Muscle of back (tissue), 11 donors: ENCODE results near the gene NEDD4L. TPM values are rescaled to one million over a fixed set of nuclear protein-coding genes. Genes with fewer than 3 reads are reported as not detected.
A peak's percentile ranks its signal among the peaks of the same experiment; 100 is the strongest.

Experiments
- DNase-seq, 3 donors: peaks; one replicate each; pipeline versions ENCODE4 v3.0.0 to v3.0.0-alpha.2; 2013
- polyA plus RNA-seq, 10 donors: library from polyadenylated mRNA; unstranded; fragments of 120-200 nt; gene quantifications; one replicate each; pipeline ENCODE4 v1.2.1, GENCODE V29; 2013; ENCODE audit not compliant: insufficient read length in 10 of 10

The NEDD4L gene
- polyA plus RNA-seq, 10 donors: 24.0 to 46.5 (median 33.6) TPM

DNA sequence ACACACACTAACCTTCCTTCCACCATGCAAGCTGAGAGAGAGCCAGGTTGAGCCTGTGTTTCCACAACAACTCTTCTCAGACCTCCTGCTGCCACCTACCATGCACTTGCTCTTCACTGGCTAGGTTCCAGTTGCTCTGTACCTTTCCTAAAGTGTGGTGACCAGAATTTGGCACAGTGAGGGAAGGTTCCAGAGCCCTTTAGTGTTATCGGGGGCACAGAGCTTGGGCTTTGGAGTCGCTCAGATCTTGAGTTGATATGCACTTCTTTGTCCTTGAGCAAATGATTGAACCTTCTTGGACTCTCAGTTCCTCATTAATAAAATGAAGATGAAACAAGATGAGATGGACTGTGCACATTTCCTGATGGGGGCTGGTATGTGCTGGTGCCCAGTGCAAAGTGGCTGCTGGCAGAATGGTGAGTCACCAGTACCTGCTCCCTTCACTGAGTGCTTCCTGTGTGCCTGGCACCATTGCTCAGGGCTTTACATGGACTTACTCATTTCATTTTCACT lies 47.1 kb downstream of the NEDD4L start:
- DNase-seq: no peak

DNA sequence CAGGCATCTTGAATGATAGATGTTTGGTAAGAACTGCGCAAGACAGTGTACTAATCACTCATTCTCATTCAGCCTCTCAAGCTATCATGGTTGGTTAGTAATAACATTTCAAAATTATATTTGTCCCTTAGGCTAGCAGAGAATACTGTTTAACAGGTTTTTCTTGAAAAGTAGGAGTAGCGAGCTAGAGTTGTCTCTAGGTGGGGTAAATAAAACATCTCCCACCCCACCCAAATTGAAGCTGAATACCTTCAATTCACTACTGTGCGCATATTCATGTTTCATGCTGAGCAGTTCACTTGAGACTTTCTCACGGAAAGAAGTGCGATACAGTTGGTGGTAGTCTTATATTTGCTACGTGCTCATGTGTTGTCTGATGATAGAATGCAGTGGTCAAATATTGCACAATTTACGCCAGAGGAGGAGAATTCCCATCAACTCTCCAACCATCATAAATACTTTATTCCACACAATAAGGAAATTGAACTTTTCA lies 49.3 kb downstream of the NEDD4L start:
- DNase-seq: no peak

DNA sequence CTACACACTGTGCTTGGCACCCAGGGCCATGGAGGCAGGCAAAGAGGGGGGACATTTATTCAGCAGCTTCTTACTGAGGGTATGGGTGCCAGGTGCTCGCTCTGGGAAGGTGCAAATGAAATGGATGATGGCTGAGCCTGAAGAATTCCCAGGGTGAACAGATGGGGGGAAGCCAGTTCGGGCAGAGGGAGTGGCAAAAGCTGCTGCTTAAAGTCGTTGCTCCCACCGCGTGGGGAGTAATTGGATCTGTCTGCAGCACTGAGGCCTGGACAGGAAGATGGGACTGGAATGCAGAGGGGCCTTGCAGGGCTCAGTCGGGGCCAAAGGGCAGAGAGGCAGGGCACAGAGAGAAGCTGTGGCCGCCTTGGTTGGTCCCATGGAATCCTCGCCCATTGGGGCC lies 51.2 kb downstream of the NEDD4L start:
- DNase-seq: no peak

DNA sequence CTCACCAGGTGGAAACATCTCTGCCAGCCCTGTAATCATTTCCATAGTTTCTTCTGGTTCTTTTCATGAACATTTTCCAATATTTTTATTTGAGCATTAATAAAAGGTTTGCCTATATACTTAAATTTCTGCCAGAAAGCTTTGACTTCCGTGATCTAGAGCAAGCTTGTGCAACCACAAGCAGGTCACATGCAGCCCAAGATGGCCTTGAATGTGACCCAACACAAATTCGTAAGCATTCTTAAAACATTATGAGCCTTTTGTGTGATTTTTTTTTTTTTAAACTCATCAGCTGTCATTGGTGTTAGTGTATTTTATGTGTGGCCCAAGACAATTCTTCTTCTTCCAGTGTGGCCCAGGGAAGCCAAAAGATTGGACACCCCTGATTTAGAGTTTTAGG lies 51.6 kb downstream of the NEDD4L start:
- DNase-seq: no peak

DNA sequence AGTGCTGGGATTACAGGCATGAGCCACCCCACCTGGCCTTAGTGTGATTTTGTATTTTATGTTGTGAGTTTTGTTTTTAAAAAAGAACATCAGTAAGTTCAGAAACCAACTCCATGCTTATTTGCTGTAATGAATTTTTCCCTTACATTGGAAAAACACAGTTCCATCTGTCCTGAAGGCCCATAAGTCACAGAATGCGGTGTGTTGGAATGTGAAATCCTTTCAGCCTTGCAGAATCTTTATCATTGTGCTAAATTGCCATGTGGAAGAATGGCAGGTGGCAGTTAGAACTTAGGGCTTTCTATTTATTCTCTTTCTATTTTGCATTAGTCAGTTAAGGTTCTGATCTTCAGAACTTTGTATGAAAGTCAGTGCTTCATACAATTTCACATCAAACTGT lies 52.6 kb downstream of the NEDD4L start:
- no peak for DNase-seq

DNA sequence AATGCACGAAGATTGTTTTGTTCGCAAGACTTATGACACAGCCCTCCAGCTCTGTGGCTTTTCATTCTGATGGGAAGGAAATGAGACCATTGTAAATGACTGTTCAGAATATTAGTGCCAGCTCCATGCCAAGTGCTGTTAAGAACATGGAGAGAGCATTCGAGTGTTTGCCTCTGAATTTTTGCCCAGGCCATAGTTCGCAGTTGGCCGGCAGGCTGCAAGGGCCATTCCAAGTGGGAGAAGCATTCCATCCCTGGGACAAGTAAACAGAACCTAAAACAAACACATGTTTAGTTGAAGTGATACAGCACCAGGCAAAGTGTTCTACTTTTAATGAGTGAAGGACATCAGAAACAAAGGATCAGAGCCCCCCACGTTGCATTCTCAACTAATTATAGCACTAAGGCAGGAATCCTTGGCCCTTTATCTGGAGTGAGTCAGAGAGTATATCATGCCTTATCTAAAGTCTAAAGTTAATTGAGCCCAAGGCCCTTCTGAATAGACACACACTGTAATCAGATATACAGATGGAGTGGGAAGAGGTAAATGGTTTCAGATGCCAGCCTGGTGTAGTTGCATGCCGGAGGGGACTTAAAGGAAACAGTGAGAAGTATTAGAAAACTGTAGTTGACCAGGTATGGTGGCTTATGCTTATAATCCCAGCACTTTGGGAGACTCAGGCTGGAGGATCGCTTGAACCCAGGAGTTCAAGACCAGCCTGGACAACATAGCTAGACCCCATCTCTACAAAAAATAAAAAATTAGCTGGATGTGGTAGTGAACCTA lies 53.3 kb downstream of the NEDD4L start:
- no peak for DNase-seq

DNA sequence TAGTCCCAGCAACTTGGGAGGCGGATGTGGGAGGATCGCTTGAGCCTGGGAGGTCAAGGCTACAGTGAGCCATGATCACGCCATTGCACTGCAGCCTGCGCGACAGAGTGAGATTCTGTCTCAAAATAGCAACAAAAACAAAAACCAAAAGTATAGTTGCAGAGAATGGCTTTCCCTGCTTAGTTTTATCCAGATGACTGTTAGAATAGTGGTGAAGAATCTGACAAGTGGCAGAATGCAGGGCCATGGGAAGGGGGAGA lies 53.8 kb downstream of the NEDD4L start:
- no peak for DNase-seq

DNA sequence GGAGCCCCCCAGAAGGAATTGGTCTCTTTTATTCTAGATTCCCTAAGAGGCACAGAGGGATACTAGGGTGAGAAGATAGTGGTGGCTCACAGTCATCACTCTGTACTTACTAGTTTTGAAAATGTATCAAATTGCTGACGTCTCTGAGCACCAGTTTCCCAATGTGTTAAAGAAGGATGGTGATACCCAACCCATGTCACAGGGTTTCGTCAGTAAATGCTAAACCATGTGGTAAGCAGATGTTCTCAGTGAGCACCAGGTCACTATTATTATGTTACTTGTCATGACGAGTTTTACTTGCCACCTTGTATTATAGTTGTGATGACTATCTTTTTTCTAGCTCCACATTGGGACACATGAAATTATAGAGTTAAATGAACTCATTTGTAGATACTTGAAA lies 54.7 kb downstream of the NEDD4L start:
- DNase-seq: no peak

DNA sequence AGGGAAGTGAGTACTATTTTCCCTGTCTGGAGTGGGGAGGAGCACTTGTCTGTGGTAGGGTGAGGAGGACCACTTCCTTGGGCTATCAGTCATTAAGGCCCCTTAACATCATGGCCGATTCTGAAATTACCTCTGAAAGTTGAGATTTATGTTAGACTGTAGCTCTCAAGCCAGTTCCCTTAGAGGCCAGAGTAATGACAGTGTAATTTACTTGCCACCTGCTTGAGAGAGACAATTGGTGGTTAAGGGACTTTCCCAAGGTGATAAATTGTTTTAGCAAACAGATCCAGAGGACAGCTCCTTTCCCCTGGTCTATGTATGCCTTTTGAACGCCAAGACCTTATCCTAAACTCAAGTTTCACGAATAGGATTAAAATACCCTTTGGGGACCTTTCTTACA lies 56.1 kb downstream of the NEDD4L start:
- no peak for DNase-seq

DNA sequence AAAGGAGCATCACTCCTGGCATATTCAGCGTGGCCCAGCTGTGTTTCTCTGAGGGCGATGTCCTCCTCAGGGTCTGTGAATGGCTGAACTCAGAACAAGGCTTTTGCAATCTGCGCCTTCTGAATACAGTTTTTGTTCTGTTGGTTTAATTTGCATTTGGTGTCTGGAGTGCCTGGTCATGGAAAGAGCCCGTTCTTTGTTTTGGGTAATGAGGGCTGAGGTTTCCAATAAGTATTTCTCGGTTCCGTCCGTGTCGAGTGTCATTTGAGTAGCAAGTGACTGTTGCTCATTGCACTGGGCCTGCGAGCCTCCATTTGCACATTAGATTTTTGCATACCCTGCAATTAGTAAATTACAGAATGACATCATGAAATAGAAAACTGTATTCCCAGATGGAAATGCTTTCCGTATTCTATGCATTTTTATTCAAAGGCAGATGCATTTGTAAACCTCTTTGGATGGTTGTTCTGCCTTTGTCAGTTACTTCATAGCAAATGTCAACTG lies 57.3 kb downstream of the NEDD4L start:
- DNase-seq: no peak

DNA sequence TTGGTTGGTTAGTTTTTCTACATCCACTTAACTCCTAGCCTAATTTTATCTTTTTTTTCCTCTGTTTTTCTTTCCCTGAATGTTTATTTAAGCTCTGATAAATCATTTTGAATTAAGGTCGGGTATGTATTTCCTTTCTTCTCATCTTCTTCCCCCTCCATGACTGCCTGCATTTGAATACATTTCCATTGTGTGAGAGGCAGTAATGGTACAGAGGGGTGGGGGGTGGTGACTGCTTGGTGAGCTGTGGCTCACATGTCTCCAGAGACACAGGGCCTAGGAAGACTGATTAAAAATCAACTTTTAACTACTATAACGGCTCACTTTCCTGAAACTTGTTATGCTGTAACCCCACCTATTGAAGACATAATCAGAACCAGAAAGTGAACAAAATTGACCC lies 58.0 kb downstream of the NEDD4L start:
- DNase-seq: no peak

DNA sequence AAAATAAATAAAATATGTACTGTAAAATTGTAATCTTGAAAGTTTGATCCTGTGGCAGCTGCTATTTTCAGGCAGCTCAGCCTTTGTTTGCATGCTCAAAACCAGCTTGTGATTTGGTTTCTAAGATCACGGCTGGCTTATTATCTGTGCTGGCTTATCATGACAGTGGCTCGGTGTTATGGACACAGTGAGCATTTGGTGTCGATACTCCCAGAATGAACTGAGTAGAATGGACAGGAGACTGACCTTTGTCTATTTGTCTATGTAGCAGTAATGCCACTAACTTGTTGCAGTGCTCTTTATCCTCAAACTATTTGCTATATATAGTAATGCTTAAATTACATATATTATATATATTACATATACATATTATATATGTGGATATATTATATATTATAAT lies 58.8 kb downstream of the NEDD4L start:
- no peak for DNase-seq

DNA sequence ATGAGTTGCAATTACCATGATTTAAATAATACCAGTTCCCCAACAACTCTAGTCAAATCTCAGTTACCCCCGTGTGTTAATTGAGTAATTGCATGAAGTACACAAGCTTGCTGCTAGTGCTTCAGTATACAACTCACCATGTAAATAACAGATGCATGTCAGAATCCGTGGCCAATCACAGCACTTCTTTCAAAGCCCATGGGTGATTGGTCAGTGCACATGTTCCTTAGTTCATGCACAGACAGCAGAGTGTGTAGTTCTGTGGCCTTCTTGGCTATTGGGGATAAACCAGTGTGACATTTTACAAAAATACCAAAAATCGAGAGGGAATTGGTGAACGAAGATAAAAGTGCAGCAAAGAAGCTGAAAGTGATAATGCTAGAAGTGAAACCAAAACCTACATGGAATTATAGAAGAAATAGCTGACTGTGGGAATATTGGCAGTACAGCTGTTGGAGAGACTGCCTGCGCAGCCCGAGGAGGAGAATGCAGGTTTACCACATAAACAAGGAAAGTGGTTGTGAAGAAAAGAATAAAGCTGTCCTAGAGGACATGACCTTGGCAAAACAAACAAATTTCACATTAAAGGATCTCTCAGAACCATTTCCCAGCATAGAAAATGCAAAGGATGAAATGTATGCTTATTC lies 59.4 kb downstream of the NEDD4L start:
- DNase-seq: peak in 1 of 3 donors; percentile 22

DNA sequence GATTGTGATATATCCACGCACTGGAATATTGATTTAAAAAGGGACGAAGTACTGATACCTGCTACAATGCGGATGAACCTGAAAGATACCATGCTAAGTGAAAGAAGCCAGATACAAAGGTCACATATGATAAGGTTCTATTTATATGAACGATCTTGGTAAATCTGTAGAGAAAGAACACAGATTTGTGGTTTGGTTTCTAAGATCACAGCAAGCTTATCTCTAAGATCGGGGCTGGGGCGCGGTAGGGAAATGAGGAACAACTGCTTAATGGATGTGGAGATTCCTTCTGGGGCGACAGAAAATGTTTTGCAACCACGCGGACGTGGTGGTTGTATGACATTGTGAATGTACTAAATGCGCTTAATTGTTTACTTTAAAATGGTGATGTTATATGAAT lies 60.1 kb downstream of the NEDD4L start:
- no peak for DNase-seq

DNA sequence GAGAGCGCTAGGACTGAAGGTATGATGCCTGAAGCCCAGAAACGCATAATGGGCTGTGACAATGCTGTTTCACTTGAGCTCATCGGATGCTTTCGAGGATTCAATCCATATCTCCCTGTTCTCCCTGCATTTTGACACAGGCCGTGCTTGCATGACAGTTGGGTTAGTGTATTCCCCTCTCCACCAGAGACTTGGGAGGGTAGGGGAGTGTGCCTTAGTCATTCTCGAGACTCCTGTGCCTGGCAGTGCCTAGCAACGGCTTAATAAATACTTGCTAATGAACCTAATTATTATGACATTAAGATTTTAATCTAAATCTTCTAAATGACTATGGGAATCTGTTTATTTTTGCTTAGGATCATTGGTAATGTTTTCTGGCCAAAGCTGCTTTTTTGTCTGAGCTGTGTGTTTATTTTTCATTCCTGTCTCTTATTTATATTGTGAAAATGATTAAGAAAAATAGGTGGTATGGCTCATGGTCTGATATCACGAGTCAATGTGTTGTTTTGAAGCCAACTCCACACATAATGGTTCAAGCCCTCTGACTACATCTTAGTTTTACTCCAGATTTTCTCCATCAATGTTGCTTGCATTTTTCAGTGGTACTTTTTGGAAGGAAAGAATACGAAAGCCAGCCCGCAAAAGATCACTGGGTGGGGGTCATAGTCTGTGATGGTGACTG lies 61.3 kb downstream of the NEDD4L start:
- no peak for DNase-seq

DNA sequence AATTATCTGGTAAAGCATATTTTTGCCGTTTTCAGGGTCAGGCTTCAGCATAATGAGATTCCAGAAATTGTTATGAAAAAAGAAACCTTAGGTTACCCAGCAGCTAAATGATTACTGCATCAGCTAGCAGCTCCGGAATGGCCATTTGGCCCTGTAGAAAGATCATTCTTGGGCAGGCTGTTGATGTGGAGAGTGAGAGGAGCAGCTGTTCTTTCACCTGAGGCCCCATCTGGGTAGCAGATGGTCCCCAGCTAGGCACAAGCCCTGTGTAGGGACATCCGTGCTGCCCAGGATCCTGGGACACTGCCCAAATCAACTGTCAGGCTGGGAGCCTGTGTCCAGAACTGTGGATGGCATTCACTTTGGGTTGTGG lies 61.8 kb downstream of the NEDD4L start:
- no peak for DNase-seq

DNA sequence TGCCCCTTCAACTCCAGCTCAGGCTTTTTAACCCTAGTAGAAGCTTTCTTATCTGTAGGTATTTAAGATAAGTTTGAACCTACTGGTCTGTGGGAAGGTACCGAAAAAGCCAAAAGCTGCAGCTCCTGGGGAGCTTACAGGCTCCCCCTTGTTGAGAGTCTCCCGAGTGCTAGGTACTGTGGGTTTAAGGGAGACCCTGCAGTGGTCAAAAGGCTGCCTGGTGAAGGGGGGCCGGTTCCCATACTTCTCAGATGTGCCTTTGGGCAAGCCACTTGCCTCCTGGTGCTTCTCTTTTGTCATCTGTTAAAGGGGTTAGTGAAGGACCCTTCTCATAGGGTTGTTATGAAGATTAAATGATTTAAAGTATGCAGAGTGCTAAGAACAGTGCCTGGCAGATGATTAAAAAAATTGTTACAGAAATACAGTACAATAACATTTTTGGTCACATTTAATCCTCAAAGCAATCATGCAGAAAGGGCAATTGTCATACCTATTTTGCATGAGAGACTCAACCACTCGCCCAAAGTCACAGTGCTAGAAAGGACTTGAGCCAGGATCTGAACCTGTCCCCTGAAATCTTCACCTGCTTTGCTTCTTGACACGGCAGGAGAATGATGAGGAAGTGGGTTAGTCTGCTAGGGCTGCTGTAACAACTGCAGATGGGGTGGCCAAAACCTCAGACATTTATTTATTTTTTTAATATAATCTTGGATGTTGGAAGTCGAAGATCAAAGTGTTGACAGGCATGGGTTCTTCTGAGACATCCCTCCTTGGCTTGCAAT lies 62.5 kb downstream of the NEDD4L start:
- no peak for DNase-seq

DNA sequence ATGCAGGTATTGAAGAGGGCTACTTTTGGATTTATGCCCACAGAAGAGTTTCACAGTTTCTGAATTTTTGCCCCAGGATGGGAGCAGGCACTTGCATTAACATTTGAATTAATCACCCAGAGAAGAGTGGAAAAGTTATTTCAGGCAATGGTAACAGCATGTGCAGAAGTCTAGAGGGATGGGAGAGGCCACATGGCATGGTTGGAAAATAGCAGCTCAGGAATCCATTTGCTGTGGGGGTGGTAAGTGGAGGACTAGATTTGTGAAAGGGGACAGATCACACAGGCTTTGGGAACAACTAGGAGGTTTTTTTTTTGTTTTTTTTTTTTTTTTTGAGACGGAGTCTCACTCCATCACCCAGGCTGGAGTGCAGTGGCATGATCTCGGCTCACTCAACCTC lies 65.2 kb downstream of the NEDD4L start:
- DNase-seq: no peak

DNA sequence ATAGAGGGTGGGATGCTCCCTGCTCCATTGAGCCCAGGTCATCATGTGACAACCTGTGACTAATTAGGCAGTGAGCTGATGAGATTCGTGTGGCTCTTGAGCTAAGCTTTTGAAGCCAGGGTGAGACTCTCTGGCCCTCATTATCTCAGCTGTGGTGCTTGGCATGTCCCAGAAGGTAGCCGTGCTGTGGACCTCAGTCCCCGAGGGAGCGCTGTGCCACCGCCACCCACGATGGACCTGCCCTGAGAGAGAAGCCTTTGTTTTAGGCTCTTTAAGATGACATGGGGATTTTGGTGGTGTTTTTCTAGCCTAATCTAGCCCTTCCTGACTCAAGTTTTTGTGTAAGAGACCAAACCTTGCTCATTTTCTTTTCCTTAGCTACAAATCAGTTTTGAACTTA lies 66.4 kb downstream of the NEDD4L start:
- DNase-seq: no peak

DNA sequence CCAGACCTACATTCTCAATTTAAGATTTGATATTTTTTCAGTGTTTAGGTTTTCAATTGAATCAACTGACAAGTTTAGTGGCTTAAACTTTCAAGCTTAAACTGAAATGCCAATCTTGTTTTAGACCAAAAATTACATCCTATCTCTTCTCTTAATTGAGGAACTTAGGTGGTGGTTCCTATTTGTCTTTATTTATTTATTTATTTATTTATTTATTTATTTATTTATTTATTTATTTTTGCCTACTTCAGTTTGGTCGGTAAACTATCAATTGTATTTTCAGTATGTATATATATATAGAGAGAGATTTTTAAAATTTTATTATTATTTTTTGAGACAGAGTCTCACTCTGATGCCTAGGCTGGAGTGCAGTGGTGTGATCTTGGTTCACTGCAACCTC lies 68.1 kb downstream of the NEDD4L start:
- DNase-seq: no peak

DNA sequence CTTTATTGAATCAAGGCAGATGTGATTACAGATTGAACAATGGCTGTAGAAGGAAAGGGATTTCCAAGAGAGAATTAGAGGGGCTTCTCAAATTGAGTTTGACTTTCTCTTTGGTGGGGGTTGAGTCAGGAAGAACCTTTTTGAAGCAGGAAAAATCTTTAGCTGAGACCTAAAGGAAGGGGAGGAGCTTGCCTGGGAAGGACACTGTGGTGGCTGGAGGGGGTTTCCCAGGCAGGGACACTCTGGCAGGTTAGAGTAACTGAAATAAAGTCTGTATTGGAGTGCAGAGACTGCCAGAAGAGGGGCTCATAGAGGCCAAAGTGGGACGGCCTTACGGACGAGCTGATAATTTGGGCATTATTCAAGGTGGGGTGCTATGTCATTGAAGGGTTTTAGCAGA lies 69.3 kb downstream of the NEDD4L start:
- DNase-seq: no peak

DNA sequence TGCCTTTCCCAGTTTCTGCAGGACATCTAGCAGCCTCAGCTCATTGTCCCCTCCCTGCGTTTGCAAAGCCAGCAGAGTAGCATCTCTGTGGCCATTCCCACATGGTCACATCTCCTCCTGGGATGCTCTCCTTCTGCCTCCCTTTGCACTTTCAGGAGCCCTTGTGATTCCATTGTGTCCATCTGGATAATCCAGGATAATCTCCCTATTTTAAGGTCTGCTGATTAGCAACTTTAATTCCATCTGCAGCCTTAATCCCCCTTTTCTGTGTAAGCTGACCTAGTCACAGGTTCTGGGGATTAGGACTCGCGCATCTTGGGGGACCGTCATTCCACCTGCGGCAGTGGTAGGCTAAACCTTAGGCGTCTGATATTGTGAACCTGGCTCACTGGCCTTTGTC lies 70.7 kb downstream of the NEDD4L start:
- no peak for DNase-seq
